ENCODE data around the gene PCDHB15. TPM values are rescaled to one million over a fixed set of nuclear protein-coding genes. Genes with fewer than 3 reads are reported as not detected.

The PCDHB15 gene
- polyA plus RNA-seq: 11.2 and 13.7 TPM in 2 replicates
- polyA minus RNA-seq: 19.5 and 23.2 TPM in 2 replicates

GRCh38 chr5:141245250-141245717 lies at the start of gene PCDHB15:
PCDHB15 (plus strand) TSS chr5:141245395; CDS start chr5:141245579, 184 bp downstream.
- H3K27ac ChIP-seq (ENCODE audit: low read length): peak within 1 kb of the TSS; percentile 57
- no peak within 1 kb of the TSS for H2AFZ ChIP-seq (ENCODE audit: low read depth, low read length)

GRCh38 chr5:141196363-141196762 lies 48.8 kb upstream of the PCDHB15 start:
- peaks cover 31% of the 10 kb centered on the region for H3K9me3 ChIP-seq (ENCODE audit: low read length)
- peaks cover 4% of the 10 kb centered on the region for H3K36me3 ChIP-seq (ENCODE audit: insufficient read depth, low read length)
- H3K27ac ChIP-seq (ENCODE audit: low read length): no peak overlapping the region
- peaks cover 10% of the 10 kb centered on the region for H3K79me2 ChIP-seq (replicated peaks; ENCODE audit: insufficient read depth, low read length)
- H4K20me1 ChIP-seq (ENCODE audit: insufficient read depth): no peaks in the 10 kb centered on the region
- H2AFZ ChIP-seq (ENCODE audit: low read depth, low read length): no peak overlapping the region
- no peaks in the 10 kb centered on the region for H3K9me2 ChIP-seq (ENCODE audit: insufficient read depth, low read length)
- no peak overlapping the region for H3K4me2 ChIP-seq (ENCODE audit: low read length)
- H3K4me3 ChIP-seq (ENCODE audit: low read length): no peak overlapping the region
- H3K9ac ChIP-seq (ENCODE audit: low read length): no peak overlapping the region
- no peaks in the 10 kb centered on the region for H3K27me3 ChIP-seq (ENCODE audit: insufficient read depth, low read depth, low read length)
- no peaks in the 10 kb centered on the region for H3F3A ChIP-seq (ENCODE audit: insufficient read depth, low read length, poor library complexity, severe bottlenecking)
- no peak for TF ChIP-seq RAD21 (conservative IDR thresholded peaks at IDR 0.05)
- no peak for TF ChIP-seq POLR2AphosphoS5 (IDR thresholded peaks at IDR 0.05)
- no peak for TF ChIP-seq EZH2 (IDR thresholded peaks at IDR 0.05; ENCODE audit: borderline replicate concordance, insufficient read depth, low read length, poor library complexity, severe bottlenecking)
- TF ChIP-seq EP300 (conservative IDR thresholded peaks at IDR 0.05; ENCODE audit: poor library complexity, severe bottlenecking): no peak
- no peak for TF ChIP-seq TAF1 (IDR thresholded peaks at IDR 0.05; ENCODE audit: low read depth)
- no peak for TF ChIP-seq CTCF (IDR thresholded peaks at IDR 0.05; ENCODE audit: poor library complexity, severe bottlenecking)
- TF ChIP-seq MXI1 (conservative IDR thresholded peaks at IDR 0.05; ENCODE audit: poor library complexity, severe bottlenecking): no peak

More at GRCh38 chr5:141245250-141245717, at the start of gene PCDHB15:
- Histone ChIP-seq H3K4me2 (ENCODE audit: low read length) (no peak within 1 kb of the TSS), H3K9me2 (ENCODE audit: insufficient read depth, low read length) (no peaks in the 10 kb centered on the region), H3K9ac (ENCODE audit: low read length) (peak within 1 kb of the TSS; percentile 45), H3K79me2 (replicated peaks; ENCODE audit: insufficient read depth, low read length) (no peaks in the 10 kb centered on the region), H3K27me3 (ENCODE audit: insufficient read depth, low read depth, low read length) (no peaks in the 10 kb centered on the region), H3K9me3 (ENCODE audit: low read length) (peaks cover 56% of the 10 kb centered on the region), H3K4me3 (ENCODE audit: low read length) (peak within 1 kb of the TSS; percentile 55), H3F3A (ENCODE audit: insufficient read depth, low read length, poor library complexity, severe bottlenecking) (no peaks in the 10 kb centered on the region), H4K20me1 (ENCODE audit: insufficient read depth) (no peaks in the 10 kb centered on the region), H3K36me3 (ENCODE audit: insufficient read depth, low read length) (peaks cover 14% of the 10 kb centered on the region)
- TF ChIP-seq TAF1 (IDR thresholded peaks at IDR 0.05; ENCODE audit: low read depth) (no peak), EZH2 (IDR thresholded peaks at IDR 0.05; ENCODE audit: borderline replicate concordance, insufficient read depth, low read length, poor library complexity, severe bottlenecking) (no peak), RAD21 (conservative IDR thresholded peaks at IDR 0.05) (peak; percentile 57), REST (IDR thresholded peaks at IDR 0.05; ENCODE audit: borderline replicate concordance) (no peak), EP300 (conservative IDR thresholded peaks at IDR 0.05; ENCODE audit: poor library complexity, severe bottlenecking) (no peak), SMC3 (conservative IDR thresholded peaks at IDR 0.05; ENCODE audit: poor library complexity) (peak; percentile 48), CTCF (IDR thresholded peaks at IDR 0.05; ENCODE audit: poor library complexity, severe bottlenecking) (peak; percentile 51), MXI1 (conservative IDR thresholded peaks at IDR 0.05; ENCODE audit: poor library complexity, severe bottlenecking) (no peak)
